Ishikawa (cell line): ENCODE measurements around the gene SEMA4F.

Experiments
- CEBPB ChIP-seq: IDR thresholded peaks from 2 replicates; pipeline ENCODE4 v1.6.1; 2012
- CREB1 ChIP-seq: IDR thresholded peaks from 2 replicates; pipeline ENCODE4 v1.6.1; 2012; ENCODE audit warnings: low read depth
- EGR1 ChIP-seq: IDR thresholded peaks from 2 replicates; pipeline ENCODE4 v1.6.1; 2012
- EP300 ChIP-seq: IDR thresholded peaks from 2 replicates; pipeline ENCODE4 v1.6.1; 2012; ENCODE audit warnings: borderline replicate concordance
- FOXM1 ChIP-seq: IDR thresholded peaks from 2 replicates; pipeline ENCODE4 v1.6.1; 2012; ENCODE audit warnings: low read depth, borderline replicate concordance
- NFIC ChIP-seq: IDR thresholded peaks from 2 replicates; pipeline ENCODE4 v1.6.1; 2012
- RAD21 ChIP-seq: IDR thresholded peaks from 2 replicates; pipeline ENCODE4 v1.6.1; 2012; ENCODE audit warnings: low read depth
- TAF1 ChIP-seq: IDR thresholded peaks from 2 replicates; pipeline ENCODE4 v1.6.1; 2012; ENCODE audit warnings: low read depth, mild to moderate bottlenecking
- TCF12 ChIP-seq: IDR thresholded peaks from 2 replicates; pipeline ENCODE4 v1.6.1; 2012; ENCODE audit warnings: low read depth
- TEAD4 ChIP-seq: IDR thresholded peaks from 2 replicates; pipeline ENCODE4 v1.6.1; 2012
- USF1 ChIP-seq: IDR thresholded peaks from 2 replicates; pipeline ENCODE4 v1.6.1; 2012
- YY1 ChIP-seq: IDR thresholded peaks from 2 replicates; pipeline ENCODE4 v1.6.1; 2012; ENCODE audit warnings: low read depth
- ZBTB7A ChIP-seq: IDR thresholded peaks from 2 replicates; pipeline ENCODE4 v1.6.1; 2012; ENCODE audit warnings: low read depth
- TF ChIP-seq, protein P1 (sequence below): IDR thresholded peaks from 2 replicates; pipeline ENCODE4 v1.6.1; 2012
- TF ChIP-seq, protein P2 (sequence below): IDR thresholded peaks from 2 replicates; pipeline ENCODE4 v1.6.1; 2012; ENCODE audit warnings: low read depth, mild to moderate bottlenecking

The SEMA4F gene

DNA sequence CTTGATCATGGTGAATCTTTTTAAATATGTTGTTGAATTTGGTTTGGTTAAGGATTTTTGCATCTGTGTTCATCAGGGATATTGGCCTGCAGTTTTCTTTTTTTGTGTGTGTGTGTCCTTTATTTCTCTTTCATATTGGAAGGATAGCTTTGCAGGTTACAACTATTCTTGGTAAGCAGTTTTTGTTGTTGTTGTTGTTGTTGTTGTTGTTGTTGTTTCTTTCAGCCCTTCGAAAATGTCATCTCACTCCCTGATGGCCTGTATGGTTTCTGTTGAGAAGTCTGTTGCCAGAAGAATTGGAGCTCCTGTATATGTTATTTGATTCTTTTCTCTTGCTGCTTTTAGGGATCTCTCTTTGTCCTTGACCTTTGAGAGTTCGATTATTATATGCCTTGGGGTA is 74.8 kb downstream of the SEMA4F start:
- TF ChIP-seq EGR1, result no peak
- TF ChIP-seq TCF12, result no peak
- no peak for TF ChIP-seq ZBTB7A
- TF ChIP-seq CEBPB, result no peak
- no peak for TF ChIP-seq NFIC
- TF ChIP-seq TAF1, result no peak
- TF ChIP-seq, protein P1, sequence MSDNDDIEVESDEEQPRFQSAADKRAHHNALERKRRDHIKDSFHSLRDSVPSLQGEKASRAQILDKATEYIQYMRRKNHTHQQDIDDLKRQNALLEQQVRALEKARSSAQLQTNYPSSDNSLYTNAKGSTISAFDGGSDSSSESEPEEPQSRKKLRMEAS, result no peak
- no peak for TF ChIP-seq FOXM1
- no peak for TF ChIP-seq USF1
- no peak for TF ChIP-seq TEAD4
- TF ChIP-seq RAD21, result no peak
- no peak for TF ChIP-seq EP300
- TF ChIP-seq CREB1, result no peak
- no peak for TF ChIP-seq YY1
- TF ChIP-seq, protein P2, sequence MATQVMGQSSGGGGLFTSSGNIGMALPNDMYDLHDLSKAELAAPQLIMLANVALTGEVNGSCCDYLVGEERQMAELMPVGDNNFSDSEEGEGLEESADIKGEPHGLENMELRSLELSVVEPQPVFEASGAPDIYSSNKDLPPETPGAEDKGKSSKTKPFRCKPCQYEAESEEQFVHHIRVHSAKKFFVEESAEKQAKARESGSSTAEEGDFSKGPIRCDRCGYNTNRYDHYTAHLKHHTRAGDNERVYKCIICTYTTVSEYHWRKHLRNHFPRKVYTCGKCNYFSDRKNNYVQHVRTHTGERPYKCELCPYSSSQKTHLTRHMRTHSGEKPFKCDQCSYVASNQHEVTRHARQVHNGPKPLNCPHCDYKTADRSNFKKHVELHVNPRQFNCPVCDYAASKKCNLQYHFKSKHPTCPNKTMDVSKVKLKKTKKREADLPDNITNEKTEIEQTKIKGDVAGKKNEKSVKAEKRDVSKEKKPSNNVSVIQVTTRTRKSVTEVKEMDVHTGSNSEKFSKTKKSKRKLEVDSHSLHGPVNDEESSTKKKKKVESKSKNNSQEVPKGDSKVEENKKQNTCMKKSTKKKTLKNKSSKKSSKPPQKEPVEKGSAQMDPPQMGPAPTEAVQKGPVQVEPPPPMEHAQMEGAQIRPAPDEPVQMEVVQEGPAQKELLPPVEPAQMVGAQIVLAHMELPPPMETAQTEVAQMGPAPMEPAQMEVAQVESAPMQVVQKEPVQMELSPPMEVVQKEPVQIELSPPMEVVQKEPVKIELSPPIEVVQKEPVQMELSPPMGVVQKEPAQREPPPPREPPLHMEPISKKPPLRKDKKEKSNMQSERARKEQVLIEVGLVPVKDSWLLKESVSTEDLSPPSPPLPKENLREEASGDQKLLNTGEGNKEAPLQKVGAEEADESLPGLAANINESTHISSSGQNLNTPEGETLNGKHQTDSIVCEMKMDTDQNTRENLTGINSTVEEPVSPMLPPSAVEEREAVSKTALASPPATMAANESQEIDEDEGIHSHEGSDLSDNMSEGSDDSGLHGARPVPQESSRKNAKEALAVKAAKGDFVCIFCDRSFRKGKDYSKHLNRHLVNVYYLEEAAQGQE, result no peak

DNA sequence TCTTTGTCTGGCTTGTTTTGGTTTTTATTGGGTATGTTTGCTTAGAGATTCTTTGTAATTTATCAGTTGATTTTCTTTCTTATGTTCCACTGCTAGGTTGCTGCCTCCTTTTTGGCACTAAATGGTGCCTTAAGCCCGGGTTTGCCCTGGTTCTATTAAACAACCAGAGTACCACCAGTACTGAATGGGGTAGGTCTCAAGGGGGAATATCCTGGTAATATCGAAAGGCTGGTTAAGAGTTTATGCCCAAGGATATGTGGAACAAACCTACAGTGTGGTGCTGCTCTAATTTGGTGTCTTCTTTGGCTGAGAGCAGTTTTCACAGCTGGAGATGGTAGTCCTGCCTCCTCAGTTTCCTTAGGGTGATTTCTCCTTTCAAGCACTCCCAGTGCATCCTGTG is 76.5 kb downstream of the SEMA4F start:
- TF ChIP-seq, protein P1, result no peak
- TF ChIP-seq USF1, result no peak
- no peak for TF ChIP-seq EP300
- no peak for TF ChIP-seq TEAD4
